H1 (cell line): ENCODE results near the gene PHACTR1. TPM values are rescaled to one million over a fixed set of nuclear protein-coding genes. Genes with fewer than 3 reads are reported as not detected.

Experiments used
- CTCF ChIA-PET: fragments of 300-600 bp; sonication (Branson Sonifier 250); formaldehyde crosslinking; loops from one replicate; lab custom pipeline; 2021; ENCODE audit not compliant: partially characterized antibody; lab: Charles Lee
- POLR2A ChIA-PET: fragments of 300-600 bp; sonication (Branson Sonifier 250); formaldehyde crosslinking; loops from one replicate; lab custom pipeline; 2021; ENCODE audit warnings: inconsistent platforms; ENCODE audit not compliant: partially characterized antibody; lab: Charles Lee
- DNase-seq, 2 experiments: peaks; one replicate each; pipeline versions ENCODE4 v3.0.0 to v3.0.0-alpha.2; 2010 to 2022; ENCODE audit warnings: low spot score in 2 of 2, low read depth in 1 of 2, mixed read lengths in 1 of 2
- FAIRE-seq: peaks from 2 replicates; lab custom pipeline; 2011; peaks lifted over from hg19 to GRCh38; lab: Jason Lieb, UNC
- H2AFZ ChIP-seq: 2 replicates; pipeline ENCODE4 v1.8.1; 2012; ENCODE audit warnings: low read length, inconsistent platforms
- H2AK5ac ChIP-seq: 2 replicates; pipeline ENCODE4 v1.6.1; 2013; ENCODE audit warnings: low read depth, low read length
- H2BK120ac ChIP-seq: replicated peaks from 2 replicates; pipeline ENCODE3; 2013; ENCODE audit warnings: low read depth, low read length, inconsistent platforms
- H2BK12ac ChIP-seq: 2 replicates; pipeline ENCODE4 v1.6.1; 2013; ENCODE audit warnings: low read depth, low read length
- H2BK15ac ChIP-seq: 2 replicates; pipeline ENCODE4 v1.6.1; 2013; ENCODE audit warnings: low read length
- H2BK20ac ChIP-seq: 2 replicates; pipeline ENCODE4 v1.6.1; 2013; ENCODE audit warnings: low read length
- H2BK5ac ChIP-seq: 2 replicates; pipeline ENCODE4 v1.6.1; 2013; ENCODE audit warnings: low read depth, low read length
- H3K14ac ChIP-seq: 2 replicates; pipeline ENCODE4 v1.6.1; 2013; ENCODE audit warnings: inconsistent platforms; ENCODE audit not compliant: insufficient read length
- H3K18ac ChIP-seq: 2 replicates; pipeline ENCODE4 v1.6.1; 2013; ENCODE audit warnings: low read length; ENCODE audit errors: extremely low read depth
- H3K23ac ChIP-seq: 2 replicates; pipeline ENCODE4 v1.6.1; 2013; ENCODE audit warnings: inconsistent platforms; ENCODE audit not compliant: insufficient read length
- H3K23me2 ChIP-seq: 2 replicates; pipeline ENCODE4 v1.6.1; 2013; ENCODE audit warnings: low read depth, low read length
- H3K27ac ChIP-seq: 2 replicates; pipeline ENCODE4 v1.6.1; 2011; ENCODE audit warnings: low read depth, low read length, inconsistent platforms
- H3K27me3 ChIP-seq, 4 experiments: replicated peaks in 1 of 4; 1 replicate in 1 of 4; 2 replicates in 3 of 4; pipeline versions ENCODE4 v1.6.1 to v1.8.1; 2011 to 2013; ENCODE audit warnings: low read length in 3 of 4, mild to moderate bottlenecking in 3 of 4, inconsistent platforms in 2 of 4, mixed read lengths in 2 of 4, moderate library complexity in 1 of 4; ENCODE audit not compliant: control insufficient read depth in 3 of 4, insufficient read depth in 3 of 4; ENCODE audit errors: extremely low read depth in 1 of 4
- H3K36me3 ChIP-seq, 4 experiments: 2 replicates each; pipeline versions ENCODE4 v1.6.1 to v1.8.1; 2011 to 2013; ENCODE audit warnings: mild to moderate bottlenecking in 4 of 4, low read length in 3 of 4, moderate library complexity in 2 of 4, control low read depth in 1 of 4, inconsistent platforms in 1 of 4; ENCODE audit not compliant: insufficient read depth in 4 of 4, control insufficient read depth in 2 of 4
- H3K4ac ChIP-seq: replicated peaks from 2 replicates; pipeline ENCODE3; 2013; ENCODE audit warnings: low read length, low read depth, mixed read lengths, inconsistent platforms; ENCODE audit not compliant: insufficient read length
- H3K4me1 ChIP-seq, 4 experiments: replicated peaks in 1 of 4; 1 replicate in 1 of 4; 2 replicates in 3 of 4; pipeline versions ENCODE4 v1.6.1 to v1.8.1; 2011 to 2013; ENCODE audit warnings: low read length in 3 of 4, inconsistent platforms in 2 of 4, mixed read lengths in 1 of 4; ENCODE audit not compliant: insufficient read depth in 4 of 4, control insufficient read depth in 3 of 4
- H3K4me2 ChIP-seq, 2 experiments: 2 replicates each; pipeline versions ENCODE4 v1.6.1 to v1.8.1; 2011 to 2013; ENCODE audit warnings: low read depth in 2 of 2, low read length in 2 of 2, control low read depth in 1 of 2, inconsistent platforms in 1 of 2, mild to moderate bottlenecking in 1 of 2; ENCODE audit not compliant: insufficient read depth in 1 of 2
- H3K4me3 ChIP-seq, 4 experiments: fragments of 200-600, 300-600 bp in 1 of 4; sonication (generic), shearing (Covaris generic), sonication (Bioruptor Twin) in 1 of 4; 2 replicates each; pipeline versions ENCODE4 v1.5.1 to v1.8.1; 2011 to 2016; ENCODE audit warnings: low read length in 4 of 4, low read depth in 3 of 4, control low read depth in 2 of 4, inconsistent platforms in 2 of 4, mild to moderate bottlenecking in 2 of 4, mixed read lengths in 1 of 4, moderate library complexity in 1 of 4; ENCODE audit not compliant: insufficient read depth in 2 of 4; ENCODE audit errors: extremely low read depth in 1 of 4
- H3K56ac ChIP-seq: replicated peaks from 2 replicates; pipeline ENCODE3; 2013; ENCODE audit warnings: low read depth, mild to moderate bottlenecking, mixed read lengths, low read length, inconsistent platforms; ENCODE audit not compliant: insufficient read length
- H3K79me1 ChIP-seq: 2 replicates; pipeline ENCODE4 v1.6.1; 2013; ENCODE audit warnings: low read depth, low read length, control low read depth
- H3K79me2 ChIP-seq, 2 experiments: 2 replicates each; pipeline versions ENCODE4 v1.6.1 to v1.8.1; 2012 to 2013; ENCODE audit warnings: low read length in 2 of 2, mild to moderate bottlenecking in 2 of 2, inconsistent platforms in 1 of 2; ENCODE audit not compliant: insufficient read depth in 2 of 2, control insufficient read depth in 1 of 2
- H3K9ac ChIP-seq, 4 experiments: replicated peaks in 1 of 4; 1 replicate in 1 of 4; 2 replicates in 3 of 4; pipeline versions ENCODE4 v1.6.1 to v1.8.1; 2011 to 2013; ENCODE audit warnings: low read depth in 3 of 4, low read length in 3 of 4, control low read depth in 2 of 4, mild to moderate bottlenecking in 2 of 4, moderate library complexity in 2 of 4, inconsistent platforms in 1 of 4; ENCODE audit errors: extremely low read depth in 1 of 4
- H3K9me3 ChIP-seq, 2 experiments: 2 replicates each; pipeline versions ENCODE4 v1.6.1 to v1.8.1; 2012 to 2013; ENCODE audit warnings: mild to moderate bottlenecking in 2 of 2, moderate library complexity in 2 of 2, control low read depth in 1 of 2, inconsistent platforms in 1 of 2, low read depth in 1 of 2, low read length in 1 of 2, mixed read lengths in 1 of 2; ENCODE audit not compliant: insufficient read depth in 2 of 2
- H4K20me1 ChIP-seq, 2 experiments: replicated peaks in 1 of 2; 2 replicates each; pipeline versions ENCODE3 to v1.8.1; 2011 to 2013; ENCODE audit warnings: inconsistent platforms in 2 of 2, low read length in 2 of 2, mild to moderate bottlenecking in 1 of 2; ENCODE audit not compliant: insufficient read depth in 2 of 2, control insufficient read depth in 1 of 2
- H4K5ac ChIP-seq: 2 replicates; pipeline ENCODE4 v1.6.1; 2013; ENCODE audit warnings: low read length, low read depth, mixed read lengths, inconsistent platforms; ENCODE audit not compliant: insufficient read length
- H4K8ac ChIP-seq: 2 replicates; pipeline ENCODE4 v1.8.0; 2013; ENCODE audit warnings: mild to moderate bottlenecking, moderate library complexity, low read length, inconsistent platforms; ENCODE audit not compliant: insufficient read depth; ENCODE audit errors: extremely low read depth
- H4K91ac ChIP-seq: replicated peaks from 2 replicates; pipeline ENCODE3; 2013; ENCODE audit warnings: low read length, mixed read lengths, inconsistent platforms; ENCODE audit not compliant: insufficient read length
- EGR1 ChIP-seq: IDR thresholded peaks from 2 replicates; pipeline ENCODE4 v1.6.1; 2011; ENCODE audit warnings: low read depth, low read length, borderline replicate concordance
- FOSL1 ChIP-seq: IDR thresholded peaks from 2 replicates; pipeline ENCODE4 v1.6.1; 2011; ENCODE audit warnings: mild to moderate bottlenecking, low read depth, low read length, moderate library complexity; ENCODE audit not compliant: insufficient read depth
- HDAC2 ChIP-seq, 2 experiments: fragments of 300-600 bp in 1 of 2; sonication (generic) in 1 of 2; IDR thresholded peaks; 2 replicates each; pipeline ENCODE4 v1.6.1; 2011 to 2012; ENCODE audit warnings: low read depth in 2 of 2, low read length in 2 of 2, mild to moderate bottlenecking in 2 of 2, moderate library complexity in 2 of 2, borderline replicate concordance in 1 of 2, inconsistent platforms in 1 of 2
- KDM4A ChIP-seq: IDR thresholded peaks from one replicate; pipeline ENCODE4 v1.7.1; 2012; ENCODE audit warnings: low read depth, mild to moderate bottlenecking, moderate library complexity, low read length, inconsistent platforms; ENCODE audit not compliant: severe bottlenecking
- KDM5A ChIP-seq: fragments of 200-600 bp; IDR thresholded peaks from 2 replicates; pipeline ENCODE4 v1.7.1; 2012; ENCODE audit warnings: mild to moderate bottlenecking, low read length, inconsistent platforms, mixed read lengths
- POU5F1 ChIP-seq: IDR thresholded peaks from 2 replicates; pipeline ENCODE4 v1.6.1; 2011; ENCODE audit warnings: low read depth, mild to moderate bottlenecking, low read length, moderate library complexity
- SIX5 ChIP-seq: IDR thresholded peaks from 2 replicates; pipeline ENCODE4 v1.6.1; 2011; ENCODE audit warnings: mild to moderate bottlenecking, low read depth, low read length
- SUZ12 ChIP-seq: fragments of 200-600 bp; sonication (generic); IDR thresholded peaks from 2 replicates; pipeline ENCODE4 v1.6.1; 2012; ENCODE audit warnings: mild to moderate bottlenecking, inconsistent platforms, low read length, moderate library complexity, mixed read lengths
- TAF1 ChIP-seq: IDR thresholded peaks from 2 replicates; pipeline ENCODE4 v1.6.1; 2011; ENCODE audit warnings: mild to moderate bottlenecking, low read depth, low read length
- WGBS, 2 experiments: shearing (Covaris generic) in 1 of 2; methylation state at CpG; one replicate each; pipeline versions ENCODE4 v1.1.6 to v1.1.7; 2013 to 2015; ENCODE audit warnings: low lambda C conversion rate in 2 of 2, mixed read lengths in 2 of 2, inconsistent platforms in 1 of 2, low coverage in 1 of 2, missing lambda C conversion rate in 1 of 2; ENCODE audit not compliant: insufficient replicate concordance in 2 of 2, insufficient coverage in 1 of 2, insufficient read length in 1 of 2; ENCODE audit errors: extremely low coverage in 1 of 2, missing lambda C conversion rate in 1 of 2; 5-methylcytosine and 5-hydroxymethylcytosine counted together
- polyA plus RNA-seq, 7 experiments: library from polyadenylated mRNA; depleted of rRNA in 3 of 7; stranded (reverse) in 5 of 7; unstranded in 2 of 7; fragments of >200 nt in 5 of 7; fragments of 200-250 nt in 2 of 7; gene quantifications; 1 replicate in 5 of 7; 2 replicates in 1 of 7; 4 replicates in 1 of 7; pipeline versions ENCODE4 v1.2.1 to v1.2.3, GENCODE V29; 2011 to 2013; ENCODE audit warnings: missing spikeins in 2 of 7, mixed read lengths in 2 of 7
- total RNA-seq: library from RNA; stranded (reverse); fragmentation: NEBNext Ultra II Directional; extraction: Animal tissue kit (Norgen Biotek cat#: 25700); gene quantifications from 2 replicates; pipeline ENCODE4 v1.2.1, GENCODE V29; 2021
- TF ChIP-seq, protein P1 (sequence below), 3 experiments: IDR thresholded peaks; 1 replicate in 2 of 3; 2 replicates in 1 of 3; pipeline versions ENCODE4 v1.5.1 to v1.6.1; 2011; ENCODE audit warnings: low read length in 3 of 3, mild to moderate bottlenecking in 3 of 3, inconsistent platforms in 2 of 3, low read depth in 1 of 3, moderate library complexity in 1 of 3; ENCODE audit not compliant: insufficient read depth in 1 of 3; ENCODE audit errors: control extremely low read depth in 1 of 3

PHACTR1 gene
- total and polyA plus RNA-seq, 2 of the 8 experiments (the other 6 are each of a cell fraction or from before 2014, with no cell fraction given) = 3.9 to 17.1 TPM

DNA sequence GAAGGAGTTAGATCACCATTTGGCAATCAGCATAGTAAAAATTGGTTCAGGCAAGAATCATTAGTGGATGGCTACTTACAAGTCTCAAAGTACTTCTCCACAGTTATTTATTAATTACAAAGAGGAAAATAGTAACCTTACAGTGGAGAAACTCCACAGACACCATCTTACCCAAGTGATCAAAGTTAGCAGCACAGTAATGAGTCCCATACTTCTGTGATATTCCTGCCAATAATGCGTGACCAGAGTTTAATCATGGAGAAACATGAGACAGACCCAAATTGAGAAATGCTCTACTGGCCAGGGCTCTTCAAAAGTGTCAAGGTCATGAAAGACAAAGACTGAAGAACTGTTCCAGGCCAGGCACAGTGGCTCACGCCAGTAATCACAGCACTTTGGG is 602.3 kb downstream of the PHACTR1 start:
- no peak overlapping the region for H2BK15ac ChIP-seq
- no peak overlapping the region for H3K4me3 ChIP-seq
- no peak overlapping the region for H3K23ac ChIP-seq
- H3K14ac ChIP-seq = no peak overlapping the region
- no peaks in the 10 kb centered on the region for H3K79me2 ChIP-seq
- FAIRE-seq = no peak
- H3K4ac ChIP-seq = no peak overlapping the region
- ChIA-PET POLR2A (no interaction called here), CTCF (no interaction called here)
- no peak overlapping the region for H4K91ac ChIP-seq
- H3K27me3 ChIP-seq = no peaks in the 10 kb centered on the region
- no peak overlapping the region for H3K56ac ChIP-seq
- no peak overlapping the region for H2AFZ ChIP-seq
- H4K20me1 ChIP-seq = no peaks in the 10 kb centered on the region
- H3K27ac ChIP-seq = no peak overlapping the region
- no peak for DNase-seq
- H3K23me2 ChIP-seq = no peaks in the 10 kb centered on the region
- no peak overlapping the region for H4K8ac ChIP-seq
- H2BK20ac ChIP-seq = no peak overlapping the region
- no peak overlapping the region for H2AK5ac ChIP-seq
- no peak overlapping the region for H3K9ac ChIP-seq
- H3K79me1 ChIP-seq = no peaks in the 10 kb centered on the region
- no peaks in the 10 kb centered on the region for H3K9me3 ChIP-seq
- no peak overlapping the region for H2BK12ac ChIP-seq
- no peak overlapping the region for H2BK5ac ChIP-seq
- no peaks in the 10 kb centered on the region for H3K4me1 ChIP-seq
- H3K4me2 ChIP-seq = no peak overlapping the region
- no peak overlapping the region for H3K18ac ChIP-seq
- no peak overlapping the region for H2BK120ac ChIP-seq
- peaks cover 24 to 88% (median 67%) of the 10 kb centered on the region in 4 experiments for H3K36me3 ChIP-seq
- TF ChIP-seq SIX5 (no peak), KDM4A (no peak), HDAC2 (IDR thresholded peaks at IDR 0.05; ENCODE audit: borderline replicate concordance in 1 of 2, low read depth in 2 of 2, low read length in 2 of 2) (no peak), SUZ12 (no peak), EGR1 (no peak), TAF1 (no peak), KDM5A (no peak), FOSL1 (no peak), POU5F1 (no peak)
- TF ChIP-seq, protein P1, sequence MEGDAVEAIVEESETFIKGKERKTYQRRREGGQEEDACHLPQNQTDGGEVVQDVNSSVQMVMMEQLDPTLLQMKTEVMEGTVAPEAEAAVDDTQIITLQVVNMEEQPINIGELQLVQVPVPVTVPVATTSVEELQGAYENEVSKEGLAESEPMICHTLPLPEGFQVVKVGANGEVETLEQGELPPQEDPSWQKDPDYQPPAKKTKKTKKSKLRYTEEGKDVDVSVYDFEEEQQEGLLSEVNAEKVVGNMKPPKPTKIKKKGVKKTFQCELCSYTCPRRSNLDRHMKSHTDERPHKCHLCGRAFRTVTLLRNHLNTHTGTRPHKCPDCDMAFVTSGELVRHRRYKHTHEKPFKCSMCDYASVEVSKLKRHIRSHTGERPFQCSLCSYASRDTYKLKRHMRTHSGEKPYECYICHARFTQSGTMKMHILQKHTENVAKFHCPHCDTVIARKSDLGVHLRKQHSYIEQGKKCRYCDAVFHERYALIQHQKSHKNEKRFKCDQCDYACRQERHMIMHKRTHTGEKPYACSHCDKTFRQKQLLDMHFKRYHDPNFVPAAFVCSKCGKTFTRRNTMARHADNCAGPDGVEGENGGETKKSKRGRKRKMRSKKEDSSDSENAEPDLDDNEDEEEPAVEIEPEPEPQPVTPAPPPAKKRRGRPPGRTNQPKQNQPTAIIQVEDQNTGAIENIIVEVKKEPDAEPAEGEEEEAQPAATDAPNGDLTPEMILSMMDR (IDR thresholded peaks at IDR 0.05; ENCODE audit: control extremely low read depth in 1 of 3, insufficient read depth in 1 of 3, low read depth in 1 of 3, low read length in 3 of 3) = no peak
- H4K5ac ChIP-seq = no peak overlapping the region
- 89% methylated on average over 2 of the region's 2 CpGs; no CpG with 5 or more reads in 1 of the 2 experiments for WGBS, 2 experiments
